D721Med (cell line): ENCODE results near the gene CDKAL1.

Source experiments
- DNase-seq: peaks from one replicate; pipeline ENCODE4 v3.0.0; 2011; ENCODE audit warnings: low spot score; ENCODE audit not compliant: insufficient read length
- FAIRE-seq: peaks from 2 replicates; lab custom pipeline; 2011; peaks lifted over from hg19 to GRCh38; lab: Jason Lieb, UNC
- TF ChIP-seq, protein P1 (sequence below): IDR thresholded peaks from 2 replicates; pipeline ENCODE4 v1.5.1; 2012; ENCODE audit warnings: mild to moderate bottlenecking, control low read depth; ENCODE audit not compliant: insufficient read depth; ENCODE audit errors: missing control alignments

CDKAL1 gene

DNA sequence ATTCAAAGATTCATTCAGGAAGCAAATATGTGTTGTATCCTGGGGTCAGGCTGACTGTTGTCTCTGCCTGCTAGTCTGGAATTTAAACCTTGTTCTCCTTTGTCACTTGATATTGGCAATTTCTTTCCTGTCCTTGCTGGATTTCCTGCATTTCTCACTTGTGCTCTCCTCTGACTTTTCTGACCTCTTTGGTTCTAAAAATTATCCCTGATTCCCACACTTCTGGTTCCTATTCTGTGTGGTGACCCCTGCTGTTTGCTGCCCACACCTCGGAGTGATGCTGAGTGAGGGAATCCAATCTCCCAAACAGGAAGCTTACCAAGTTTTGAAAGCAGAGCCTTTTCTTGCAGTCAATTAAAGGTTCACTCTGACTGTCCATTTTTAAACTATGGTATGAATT is 345.3 kb downstream of the CDKAL1 start:
- TF ChIP-seq, protein P1, sequence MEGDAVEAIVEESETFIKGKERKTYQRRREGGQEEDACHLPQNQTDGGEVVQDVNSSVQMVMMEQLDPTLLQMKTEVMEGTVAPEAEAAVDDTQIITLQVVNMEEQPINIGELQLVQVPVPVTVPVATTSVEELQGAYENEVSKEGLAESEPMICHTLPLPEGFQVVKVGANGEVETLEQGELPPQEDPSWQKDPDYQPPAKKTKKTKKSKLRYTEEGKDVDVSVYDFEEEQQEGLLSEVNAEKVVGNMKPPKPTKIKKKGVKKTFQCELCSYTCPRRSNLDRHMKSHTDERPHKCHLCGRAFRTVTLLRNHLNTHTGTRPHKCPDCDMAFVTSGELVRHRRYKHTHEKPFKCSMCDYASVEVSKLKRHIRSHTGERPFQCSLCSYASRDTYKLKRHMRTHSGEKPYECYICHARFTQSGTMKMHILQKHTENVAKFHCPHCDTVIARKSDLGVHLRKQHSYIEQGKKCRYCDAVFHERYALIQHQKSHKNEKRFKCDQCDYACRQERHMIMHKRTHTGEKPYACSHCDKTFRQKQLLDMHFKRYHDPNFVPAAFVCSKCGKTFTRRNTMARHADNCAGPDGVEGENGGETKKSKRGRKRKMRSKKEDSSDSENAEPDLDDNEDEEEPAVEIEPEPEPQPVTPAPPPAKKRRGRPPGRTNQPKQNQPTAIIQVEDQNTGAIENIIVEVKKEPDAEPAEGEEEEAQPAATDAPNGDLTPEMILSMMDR, result no peak
- FAIRE-seq (no peak), DNase-seq (no peak)

DNA sequence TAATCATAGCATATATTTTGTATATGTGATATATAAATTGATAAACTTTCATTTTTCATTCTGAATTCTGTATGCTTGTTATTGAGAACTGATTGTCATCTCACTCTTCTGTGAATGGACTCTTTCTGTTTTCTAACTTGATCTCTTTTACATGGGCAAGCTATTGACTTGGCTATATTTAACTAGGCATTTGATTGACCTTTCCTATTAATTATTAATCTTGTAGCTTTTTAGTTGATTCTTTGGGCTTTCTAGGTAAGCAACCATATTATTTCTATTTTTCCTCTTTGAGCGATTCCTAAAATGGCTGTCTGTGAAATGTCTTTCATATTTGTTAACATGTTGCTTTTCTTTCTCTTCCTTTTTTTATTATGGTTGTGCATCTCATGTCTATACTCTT is 347.1 kb downstream of the CDKAL1 start:
- FAIRE-seq (no peak), DNase-seq (no peak)
- TF ChIP-seq, protein P1, result no peak

DNA sequence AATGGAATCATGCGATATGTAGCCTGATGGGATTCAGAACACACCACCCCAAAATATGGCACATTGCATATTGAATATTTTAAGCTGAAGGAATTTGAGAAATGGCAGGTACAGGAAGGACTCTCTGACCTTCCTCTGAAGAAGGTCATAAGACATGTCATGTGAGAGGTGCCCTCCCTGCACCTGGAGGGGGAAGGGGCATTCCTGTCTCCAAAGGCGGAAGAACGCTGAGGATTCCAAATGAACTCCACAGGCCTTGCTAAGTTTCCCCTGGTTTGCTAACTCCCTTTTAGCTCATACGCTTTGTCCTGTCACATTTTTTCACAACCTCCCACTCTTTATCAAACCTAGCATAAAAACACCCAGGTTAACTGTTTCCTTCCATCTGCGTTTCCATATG is 347.8 kb downstream of the CDKAL1 start:
- TF ChIP-seq, protein P1, result no peak
- DNase-seq, result no peak
- no peak for FAIRE-seq

DNA sequence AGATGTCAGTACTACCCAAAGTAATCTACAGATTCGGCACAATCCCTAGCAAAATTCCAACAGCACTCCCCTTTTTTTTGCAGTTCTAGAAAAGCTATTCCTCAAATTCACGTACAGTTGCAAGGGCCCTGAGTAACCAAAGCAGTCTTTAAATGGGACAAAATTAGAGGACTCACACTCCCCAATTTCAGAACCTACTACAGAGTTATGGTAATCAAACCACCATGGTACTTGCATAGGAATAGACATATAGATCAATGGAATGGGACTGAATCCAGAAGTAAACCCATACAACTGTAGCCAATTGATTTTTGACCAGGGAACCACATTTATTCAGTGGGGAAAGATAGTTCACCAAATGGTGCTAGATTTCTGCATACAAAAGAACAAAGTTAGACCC is 350.8 kb downstream of the CDKAL1 start:
- FAIRE-seq, result no peak
- TF ChIP-seq, protein P1, result no peak
- DNase-seq, result no peak

DNA sequence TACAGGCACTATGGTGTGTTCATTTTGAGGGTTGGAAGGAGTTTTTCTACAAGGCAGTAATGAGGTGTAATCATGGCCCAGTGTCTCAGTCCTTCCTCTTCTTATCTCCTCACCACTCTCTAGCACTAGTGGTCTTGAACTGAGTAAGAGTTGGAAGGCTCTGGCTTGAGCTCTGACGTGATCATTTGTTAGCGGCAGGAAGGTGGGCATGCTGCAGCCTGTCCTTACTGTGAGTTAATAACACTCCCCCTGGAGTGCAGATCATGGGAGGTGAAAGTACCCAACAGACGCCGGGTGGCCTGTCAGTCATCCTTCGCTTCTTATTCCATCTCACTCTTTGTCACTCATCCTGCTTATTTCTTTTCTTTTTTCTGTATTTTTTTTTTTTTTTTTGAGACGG is 356.9 kb downstream of the CDKAL1 start:
- DNase-seq (no peak), FAIRE-seq (no peak)

DNA sequence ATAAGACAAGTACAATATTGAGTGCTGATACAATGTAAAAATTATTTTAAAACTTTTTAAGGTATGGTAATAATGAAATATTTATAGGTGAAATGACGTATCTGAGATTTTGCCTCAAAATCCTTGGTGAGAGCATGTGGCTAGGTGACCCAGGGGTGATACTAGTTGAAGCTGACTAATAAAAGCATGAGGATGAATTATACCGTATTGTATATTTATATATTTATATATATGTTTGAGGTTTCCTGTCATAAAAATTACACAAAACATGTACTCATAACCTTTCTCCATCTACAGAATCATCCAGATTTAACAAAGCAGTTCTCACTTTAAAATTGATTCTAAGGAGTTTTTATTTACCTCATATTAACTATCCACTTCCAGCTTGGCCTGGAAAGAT is 358.1 kb downstream of the CDKAL1 start:
- no peak for DNase-seq
- FAIRE-seq, result no peak
- TF ChIP-seq, protein P1, result no peak

More for the DNA sequence above, 356.9 kb downstream of the CDKAL1 start:
- TF ChIP-seq, protein P1, result no peak

DNA sequence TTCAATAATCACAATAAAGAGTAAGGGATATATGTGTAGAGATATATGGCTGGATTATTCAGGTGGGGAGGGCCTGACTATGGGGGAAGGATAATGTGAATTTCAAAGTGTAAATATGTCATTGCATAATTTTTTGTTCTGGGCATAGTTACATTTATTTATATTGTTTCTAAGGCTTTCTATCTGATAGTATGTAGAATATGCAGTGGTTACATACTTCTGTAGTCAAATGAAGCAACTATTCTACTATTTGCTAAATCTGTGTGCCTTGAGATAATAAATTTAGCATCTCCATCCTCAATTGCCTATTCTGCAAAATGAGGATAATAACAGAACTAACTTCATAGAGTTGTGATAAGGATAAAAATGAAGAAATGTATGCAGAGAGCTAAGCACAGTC is 359.2 kb downstream of the CDKAL1 start:
- DNase-seq (no peak), FAIRE-seq (no peak)
- TF ChIP-seq, protein P1, result no peak
